ENCODE results near the gene DENND2A. TPM values are rescaled to one million over a fixed set of nuclear protein-coding genes. Genes with fewer than 3 reads are reported as not detected.

DENND2A gene
- total RNA-seq, 2 donors from 2014 or later, result 13.7 to 26.4 TPM

DNA sequence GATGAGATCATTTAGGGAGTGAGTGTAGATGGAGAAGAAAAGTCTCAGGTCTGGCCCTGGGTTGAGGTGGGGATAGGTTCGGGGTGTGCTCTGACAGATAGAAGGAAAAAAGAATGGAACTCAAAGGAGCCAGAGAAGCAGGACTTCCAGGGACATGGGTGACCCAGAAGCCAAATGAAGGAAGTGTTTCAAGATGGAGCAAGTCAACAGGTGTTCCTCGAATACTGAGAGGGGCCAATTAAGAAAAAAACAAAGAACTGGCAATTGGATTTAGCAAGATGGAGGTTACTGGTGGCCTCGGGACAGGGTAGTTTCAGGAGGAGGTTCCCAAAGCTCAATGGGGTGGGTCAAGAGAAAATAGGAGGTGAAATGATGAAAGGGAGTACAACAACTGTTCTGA lies 40.3 kb downstream of the DENND2A start:
- no peak for DNase-seq (ENCODE audit: low spot score)
- intact Hi-C loops (cut with DNase I), result loop anchor here in 1 of 2 donors (5.0 kb wide), 1 partner anchor 37 kb away; no protein-coding TSS in a partner anchor

- DNase-seq (ENCODE audit: low spot score), result no peak
- intact Hi-C loops (cut with DNase I), result no loop called here
Measured at GRCh38 chr7:140597428-140597949, 43.1 kb downstream of the DENND2A start.

- no peak for DNase-seq (ENCODE audit: low spot score)
- intact Hi-C loops (cut with DNase I), result no loop called here
Measured at GRCh38 chr7:140596519-140597427, 43.8 kb downstream of the DENND2A start.

DNA sequence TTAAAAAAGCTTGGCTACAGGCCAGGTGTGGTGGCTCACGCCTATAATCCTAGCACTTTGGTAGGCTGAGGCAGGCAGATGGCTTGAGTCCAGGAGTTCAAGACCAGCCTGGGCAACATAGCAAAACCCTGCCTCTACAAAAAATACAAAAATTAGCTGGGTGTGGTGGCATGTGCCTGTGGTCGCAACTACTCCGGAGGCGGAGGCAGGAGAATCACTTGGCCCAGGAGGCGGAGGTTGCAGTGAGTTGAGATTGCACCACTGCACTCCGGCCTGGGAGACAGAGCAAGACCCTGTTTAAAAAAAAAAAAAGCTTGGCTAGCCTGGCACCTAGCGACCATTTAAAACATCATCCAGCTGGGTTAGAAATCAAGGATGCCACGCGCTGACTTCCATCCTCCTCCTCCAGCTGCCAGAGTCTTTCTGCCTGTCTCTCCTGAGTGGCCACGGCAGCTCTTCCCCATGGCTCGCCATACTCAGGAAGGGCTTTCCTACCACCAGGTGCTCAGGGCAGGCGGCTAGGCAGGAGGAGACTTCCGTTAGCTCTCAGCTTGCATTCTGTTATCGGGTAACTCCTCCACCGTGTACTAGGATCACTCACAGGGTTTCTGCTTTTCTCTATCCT lies 45.0 kb downstream of the DENND2A start:
- intact Hi-C loops (cut with DNase I), result no loop called here
- DNase-seq (ENCODE audit: low spot score), result no peak

- DNase-seq (ENCODE audit: low spot score), result no peak
- intact Hi-C loops (cut with DNase I), result no loop called here
Measured at GRCh38 chr7:140594131-140594691, 46.4 kb downstream of the DENND2A start.

DNA sequence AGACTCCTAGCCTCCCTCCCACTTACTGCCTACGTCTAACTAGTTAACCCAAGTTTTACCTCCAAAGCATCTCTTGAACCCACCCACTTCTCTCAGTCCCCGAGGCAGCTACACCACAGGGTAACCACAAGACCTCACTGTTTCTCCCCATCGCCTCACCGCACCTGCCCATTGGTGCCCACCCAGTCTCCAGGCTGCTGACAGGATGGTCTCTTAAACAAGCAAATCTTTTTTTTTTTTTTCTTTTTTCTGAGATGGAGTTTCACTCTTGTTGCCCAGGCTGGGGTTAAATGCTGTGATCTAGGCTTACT lies 47.0 kb downstream of the DENND2A start:
- DNase-seq (ENCODE audit: low spot score), result no peak

GRCh38 chr7:140592964-140593671 lies 47.5 kb downstream of the DENND2A start:
- DNase-seq (ENCODE audit: low spot score), result no peak
- intact Hi-C loops (cut with DNase I), result no loop called here

More for the DNA sequence above, 47.0 kb downstream of the DENND2A start:
- intact Hi-C loops (cut with DNase I), result no loop called here

DNA sequence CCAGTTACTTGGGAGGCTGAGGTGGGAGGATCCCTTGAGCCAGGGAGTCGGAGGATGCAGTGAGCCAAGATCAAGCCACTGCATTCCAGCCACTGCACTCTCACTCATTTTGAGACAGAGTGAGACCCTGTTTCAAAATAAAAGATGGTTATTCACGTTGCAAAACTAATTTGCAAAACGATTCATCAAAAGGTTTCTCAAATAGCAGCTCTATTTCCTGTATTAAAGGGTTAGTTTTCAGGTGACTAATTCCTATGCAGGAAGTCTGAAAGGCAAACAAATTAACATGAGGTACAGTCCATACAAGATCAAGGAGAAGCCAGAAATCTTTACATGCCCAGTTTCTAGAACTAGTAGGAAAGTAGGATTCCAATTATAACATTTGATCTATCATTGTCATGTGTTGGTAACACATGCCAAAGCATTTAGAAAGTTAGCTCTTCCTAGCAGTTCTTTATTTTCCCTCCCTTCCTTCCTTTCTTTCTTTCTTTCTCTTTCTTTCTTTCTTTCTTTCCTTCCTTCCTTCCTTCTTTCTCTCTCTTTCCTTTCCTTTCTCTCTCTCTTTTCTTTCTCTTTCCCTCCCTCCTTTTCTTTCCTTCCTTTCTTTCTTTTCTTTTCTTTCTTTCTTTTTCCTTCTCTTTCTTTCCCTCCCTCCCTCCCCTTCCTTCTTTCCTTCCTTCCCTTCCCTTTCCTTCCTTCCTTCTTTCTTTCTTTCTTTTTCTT lies 49.3 kb downstream of the DENND2A start:
- intact Hi-C loops (cut with DNase I), result no loop called here
- DNase-seq (ENCODE audit: low spot score), result no peak

- intact Hi-C loops (cut with DNase I), result no loop called here
- DNase-seq (ENCODE audit: low spot score), result no peak
Measured at GRCh38 chr7:140587243-140587642, 53.4 kb downstream of the DENND2A start.

DNA sequence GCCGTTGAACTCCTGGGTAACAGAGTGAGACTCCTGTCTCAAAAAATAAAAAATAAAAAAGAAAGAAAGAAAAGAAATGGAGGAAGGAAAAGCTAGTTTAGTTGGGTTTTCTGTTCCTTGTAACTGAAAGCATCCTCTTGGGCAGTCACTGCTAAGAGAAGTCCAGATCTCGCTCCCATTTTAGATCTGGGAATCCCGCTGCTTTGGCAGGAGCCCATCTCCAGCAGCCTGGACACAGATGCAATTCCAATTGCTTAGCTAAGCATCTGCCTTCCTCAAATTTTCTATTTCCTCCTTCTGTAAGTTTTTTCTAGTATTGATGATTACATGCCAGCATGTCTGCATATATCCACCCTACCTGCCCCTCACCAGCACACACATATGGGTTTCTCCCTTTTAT lies 54.1 kb downstream of the DENND2A start:
- DNase-seq (ENCODE audit: low spot score), result no peak
- intact Hi-C loops (cut with DNase I), result no loop called here

GRCh38 chr7:140585333-140585732 lies 55.3 kb downstream of the DENND2A start:
- DNase-seq (ENCODE audit: low spot score), result no peak
- intact Hi-C loops (cut with DNase I), result no loop called here

- intact Hi-C loops (cut with DNase I), result no loop called here
Measured at GRCh38 chr7:140584195-140584851, 56.3 kb downstream of the DENND2A start.

GRCh38 chr7:140581411-140581810 lies 59.2 kb downstream of the DENND2A start:
- no peak for DNase-seq (ENCODE audit: low spot score)
- intact Hi-C loops (cut with DNase I), result no loop called here

More at GRCh38 chr7:140584195-140584851, 56.3 kb downstream of the DENND2A start:
- DNase-seq (ENCODE audit: low spot score), result no peak

DNA sequence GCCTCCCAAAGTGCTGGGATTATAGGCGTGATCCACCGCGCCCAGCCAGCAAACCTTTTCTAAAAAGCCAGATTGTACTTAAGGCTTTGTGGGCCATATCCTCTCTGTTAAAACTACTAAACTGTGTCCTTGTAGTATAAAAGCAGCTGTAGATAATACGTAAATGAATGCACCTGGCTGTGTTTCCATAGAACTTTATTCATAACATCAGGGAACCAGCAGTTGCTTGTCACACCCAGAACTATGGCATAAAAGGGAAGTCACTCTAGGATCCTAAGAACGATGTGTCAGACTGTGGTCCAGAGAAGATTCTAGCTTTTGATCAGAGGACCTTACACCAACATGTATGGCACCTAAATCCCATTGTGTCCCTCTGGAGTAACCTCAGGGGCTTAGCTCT lies 63.0 kb downstream of the DENND2A start:
- DNase-seq (ENCODE audit: low spot score), result no peak
- intact Hi-C loops (cut with DNase I), result no loop called here

DNA sequence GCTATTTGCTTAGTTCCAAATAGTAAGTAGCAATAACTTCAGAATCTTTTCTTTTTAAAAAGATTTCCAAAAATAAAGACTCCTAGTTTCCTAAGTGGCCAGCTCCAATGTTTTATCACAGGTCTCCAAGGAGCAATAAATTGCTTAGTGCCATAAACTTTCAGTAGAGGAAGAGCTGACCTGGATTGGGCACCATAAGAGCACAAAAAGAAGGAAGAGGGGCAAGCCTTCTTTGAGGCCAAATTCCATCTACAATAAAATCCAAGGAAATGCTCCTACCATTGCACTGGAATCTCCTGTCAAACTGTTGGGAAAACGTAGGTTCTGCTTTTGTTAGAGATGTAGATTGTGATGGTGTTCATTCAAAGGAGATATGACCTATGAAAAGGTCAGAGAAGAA lies 64.0 kb downstream of the DENND2A start:
- DNase-seq (ENCODE audit: low spot score), result no peak
- intact Hi-C loops (cut with DNase I), result no loop called here

GRCh38 chr7:140571538-140572122 lies 69.0 kb downstream of the DENND2A start:
- intact Hi-C loops (cut with DNase I), result no loop called here
- DNase-seq (ENCODE audit: low spot score), result no peak

DNA sequence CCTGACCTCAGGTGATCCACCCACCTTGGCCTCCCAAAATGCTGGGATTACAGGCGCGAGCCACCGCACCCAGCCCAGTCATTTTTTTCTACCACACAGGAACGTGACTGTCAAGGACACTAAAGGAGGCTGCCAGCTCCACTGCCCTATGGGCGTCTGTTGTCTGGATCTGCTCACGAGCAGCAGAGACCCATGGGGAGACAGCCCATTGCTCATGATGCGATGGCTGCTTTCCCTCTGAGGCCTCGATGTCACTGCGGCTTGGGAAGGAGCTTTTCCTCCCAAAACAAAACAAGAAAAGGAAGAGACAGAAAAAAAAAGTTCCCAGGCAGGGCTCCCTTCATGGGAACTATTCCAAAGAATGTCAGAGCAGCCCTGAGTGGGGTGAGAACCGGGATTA lies 70.5 kb downstream of the DENND2A start:
- peak; percentile 37 for DNase-seq (ENCODE audit: low spot score)
- intact Hi-C loops (cut with DNase I), result no loop called here
